ENCODE data around the gene DYNLRB1.
"Not testable (repeated sequence)": the region's sequence is repeated elsewhere in the genome, so short reads cannot be mapped to it uniquely, and the experiment has no call there.

DYNLRB1 gene

DNA sequence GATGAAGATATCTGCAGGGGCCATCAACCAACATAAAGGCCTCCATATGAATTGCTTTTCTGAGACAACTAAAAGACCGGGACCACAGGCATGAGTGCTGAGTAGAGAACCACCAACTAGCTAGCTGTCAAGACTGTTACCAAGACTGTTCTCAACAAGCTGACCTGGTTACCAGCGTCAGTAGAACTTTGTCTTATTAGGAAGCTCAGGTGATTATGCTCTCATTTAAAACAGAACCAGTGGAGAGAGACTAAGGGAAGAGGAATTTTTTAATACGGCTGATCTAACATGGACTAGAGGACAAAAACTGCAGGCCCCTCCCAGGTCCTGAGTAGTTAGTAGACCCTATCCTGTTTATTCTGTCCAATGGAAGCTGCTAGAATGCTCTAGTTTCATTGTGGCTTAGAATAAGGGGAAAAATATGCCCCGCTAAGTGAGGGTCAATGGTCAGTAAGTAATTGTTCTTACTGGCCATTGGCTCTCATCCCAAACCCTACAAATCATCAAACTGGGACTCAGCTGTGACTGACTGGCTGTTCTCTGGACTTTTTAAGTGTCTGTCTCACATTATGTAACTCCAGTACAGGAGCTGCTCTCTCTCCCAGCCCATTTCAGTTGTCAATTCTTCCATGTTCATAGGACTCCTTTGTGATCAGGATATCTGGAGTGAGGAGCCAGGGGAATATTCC lies 3.8 kb upstream of the DYNLRB1 start:
- no peak for DNase-seq

DNA sequence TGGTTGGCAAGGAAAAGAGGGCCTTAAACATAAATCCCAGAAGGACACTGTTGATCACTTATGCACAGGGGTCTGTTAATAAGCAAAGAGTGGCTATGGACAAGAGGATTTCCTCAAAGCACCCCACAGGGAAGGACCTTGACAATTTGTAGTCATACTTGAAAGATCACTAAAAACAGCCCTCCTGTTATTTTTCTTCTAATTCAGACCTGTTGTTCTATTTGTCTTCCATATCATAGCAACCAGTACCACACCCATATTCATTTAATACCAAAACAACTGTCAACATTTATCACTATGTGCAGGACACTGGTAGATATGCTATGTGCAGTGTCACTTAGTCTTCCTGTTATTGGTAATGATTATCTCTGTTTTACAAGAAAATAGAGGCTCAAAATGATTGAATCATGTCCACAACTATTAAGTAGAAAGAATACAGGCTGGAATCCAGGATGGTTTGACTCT lies 3.2 kb upstream of the DYNLRB1 start:
- DNase-seq = no peak

DNA sequence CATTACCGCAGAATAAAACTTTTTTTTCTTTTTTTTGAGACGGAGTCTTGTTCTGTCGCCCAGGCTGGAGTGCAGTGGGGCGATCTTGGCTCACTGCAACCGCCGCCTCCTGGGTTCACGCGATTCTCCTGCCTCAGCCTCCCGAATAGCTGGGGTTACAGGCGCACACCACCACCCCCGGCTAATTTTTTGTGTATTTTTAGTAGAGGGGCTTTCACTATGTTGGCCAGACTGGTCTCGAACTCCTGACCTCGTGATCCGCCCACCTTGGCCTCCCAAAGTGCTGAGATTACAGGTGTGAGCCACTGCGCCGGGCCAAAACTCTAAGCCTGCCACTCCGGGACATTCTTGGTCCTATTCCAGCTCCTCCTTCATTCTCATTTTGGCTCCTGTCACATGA lies 2.2 kb upstream of the DYNLRB1 start:
- not testable (repeated sequence) for DNase-seq

DNA sequence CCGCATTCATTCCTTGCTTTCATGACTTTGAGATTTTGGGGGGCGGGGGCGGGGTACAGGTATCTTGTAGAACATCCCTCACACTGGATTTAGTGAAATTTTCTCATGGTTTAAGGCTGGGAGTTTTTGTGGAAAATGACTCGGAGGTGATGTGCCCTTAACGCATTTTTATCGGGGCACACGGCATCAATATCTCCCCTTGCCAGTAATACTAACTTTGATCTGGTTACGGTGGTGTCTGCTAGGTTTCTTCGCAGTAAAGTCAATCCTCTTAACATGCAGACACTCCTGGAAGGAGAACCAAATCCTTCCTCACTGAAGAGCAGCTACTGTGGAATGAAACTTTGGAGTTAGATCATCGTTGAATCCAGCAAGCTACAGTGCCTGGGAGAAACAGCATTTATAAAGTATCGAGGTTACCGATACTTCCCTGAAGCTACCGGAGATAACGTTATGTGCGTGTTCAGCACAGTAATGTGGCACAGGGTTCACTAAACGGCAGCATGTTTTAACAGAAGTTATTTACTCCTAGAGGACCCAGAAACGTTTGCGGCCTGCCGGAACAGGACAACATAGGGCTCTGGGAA lies 1.2 kb upstream of the DYNLRB1 start:
- DNase-seq = no peak

DNA sequence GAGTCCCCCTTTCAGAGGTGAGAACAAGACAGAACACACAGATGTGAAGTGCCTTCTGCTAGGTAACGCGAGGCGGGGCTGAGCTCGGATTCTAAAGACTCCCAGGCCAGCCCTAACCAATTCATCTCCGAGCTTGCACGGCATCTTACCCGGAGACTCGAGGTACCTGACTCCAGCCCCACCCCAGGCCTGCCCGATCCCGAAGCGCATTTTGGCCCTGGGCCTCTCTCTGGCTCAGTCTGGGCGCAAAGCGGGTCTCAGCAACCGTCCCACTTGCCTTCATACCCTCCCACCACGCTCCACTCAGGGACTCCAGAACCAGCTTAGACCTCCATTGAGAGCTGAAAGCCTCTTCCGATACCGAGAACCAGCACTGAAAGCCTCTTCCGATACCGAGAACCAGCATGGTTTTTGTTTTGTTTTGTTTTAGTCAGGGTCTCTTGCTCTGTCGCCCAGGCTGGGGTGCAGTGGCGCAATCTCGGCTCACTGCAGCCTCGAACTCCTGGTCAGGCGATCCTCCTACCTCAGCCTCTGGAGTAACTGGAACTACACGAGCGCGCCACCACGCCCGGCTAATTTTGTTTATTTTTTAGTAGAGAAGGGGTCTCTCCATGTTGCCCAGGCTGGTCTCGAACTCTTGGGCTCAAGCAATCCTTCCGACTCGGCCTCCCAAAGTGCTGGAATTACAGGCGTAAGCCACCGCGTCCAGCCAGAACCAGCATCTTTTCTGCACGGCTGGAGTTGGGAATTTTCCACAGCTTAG lies 557 bp upstream of the DYNLRB1 start:
- DNase-seq = peak; percentile 64

DNA sequence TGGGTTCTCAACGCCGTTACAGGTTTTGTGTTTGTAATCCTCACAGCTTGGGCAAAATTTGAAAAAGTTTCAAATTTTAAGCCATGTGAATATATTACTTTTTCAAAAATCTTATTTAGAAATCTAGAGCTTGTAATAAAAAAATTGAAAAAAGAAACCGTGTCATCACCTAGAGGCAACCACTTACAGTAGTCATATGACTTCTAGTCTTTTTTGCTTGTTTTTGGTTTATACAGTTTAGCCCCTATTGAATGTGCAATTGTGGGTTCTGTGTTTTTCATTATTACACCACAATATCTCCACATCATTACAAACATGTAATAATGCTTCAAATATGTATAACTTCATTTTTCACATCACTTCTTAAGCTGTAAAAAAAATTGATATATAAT lies 888 bp downstream of the DYNLRB1 start:
- DNase-seq = no peak

DNA sequence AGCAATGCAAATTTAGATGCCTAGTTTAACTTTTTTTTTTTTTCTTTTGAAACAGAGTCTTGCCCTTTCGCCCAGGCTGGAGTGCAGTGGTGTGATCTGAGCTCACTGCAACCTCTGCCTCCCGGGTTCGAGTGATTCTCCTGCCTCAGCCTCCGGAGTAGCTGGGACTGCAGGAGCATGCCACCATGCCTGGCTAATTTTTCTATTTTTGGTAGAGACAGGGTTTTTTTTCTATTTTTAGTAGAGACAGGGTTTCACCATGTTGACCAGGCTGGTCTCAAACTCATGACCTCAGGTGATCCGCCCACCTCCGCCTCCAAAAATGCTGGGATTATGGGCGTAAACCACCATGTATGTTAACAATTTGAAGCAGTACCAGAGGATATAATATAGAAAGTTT lies 2.6 kb downstream of the DYNLRB1 start:
- DNase-seq = not testable (repeated sequence)

DNA sequence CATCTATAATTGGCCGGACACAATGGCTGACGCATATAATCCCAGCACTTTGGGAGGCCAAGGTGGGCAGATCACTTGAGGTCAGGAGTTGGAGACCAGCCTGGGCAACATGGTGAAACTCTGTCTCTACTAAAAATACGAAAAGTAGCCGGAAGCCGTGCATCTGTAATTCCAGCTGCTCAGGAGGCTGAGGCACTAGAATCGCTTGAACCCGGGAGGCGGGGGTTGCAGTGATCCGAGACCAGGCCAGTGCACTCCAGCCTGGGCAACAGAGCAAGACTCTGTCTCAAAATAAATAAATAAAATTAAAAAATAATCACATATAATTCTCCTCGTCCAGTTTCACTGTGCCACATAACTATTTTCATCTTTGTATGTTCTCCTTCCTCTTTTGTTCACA lies 3.6 kb downstream of the DYNLRB1 start:
- DNase-seq = not testable (repeated sequence)

DNA sequence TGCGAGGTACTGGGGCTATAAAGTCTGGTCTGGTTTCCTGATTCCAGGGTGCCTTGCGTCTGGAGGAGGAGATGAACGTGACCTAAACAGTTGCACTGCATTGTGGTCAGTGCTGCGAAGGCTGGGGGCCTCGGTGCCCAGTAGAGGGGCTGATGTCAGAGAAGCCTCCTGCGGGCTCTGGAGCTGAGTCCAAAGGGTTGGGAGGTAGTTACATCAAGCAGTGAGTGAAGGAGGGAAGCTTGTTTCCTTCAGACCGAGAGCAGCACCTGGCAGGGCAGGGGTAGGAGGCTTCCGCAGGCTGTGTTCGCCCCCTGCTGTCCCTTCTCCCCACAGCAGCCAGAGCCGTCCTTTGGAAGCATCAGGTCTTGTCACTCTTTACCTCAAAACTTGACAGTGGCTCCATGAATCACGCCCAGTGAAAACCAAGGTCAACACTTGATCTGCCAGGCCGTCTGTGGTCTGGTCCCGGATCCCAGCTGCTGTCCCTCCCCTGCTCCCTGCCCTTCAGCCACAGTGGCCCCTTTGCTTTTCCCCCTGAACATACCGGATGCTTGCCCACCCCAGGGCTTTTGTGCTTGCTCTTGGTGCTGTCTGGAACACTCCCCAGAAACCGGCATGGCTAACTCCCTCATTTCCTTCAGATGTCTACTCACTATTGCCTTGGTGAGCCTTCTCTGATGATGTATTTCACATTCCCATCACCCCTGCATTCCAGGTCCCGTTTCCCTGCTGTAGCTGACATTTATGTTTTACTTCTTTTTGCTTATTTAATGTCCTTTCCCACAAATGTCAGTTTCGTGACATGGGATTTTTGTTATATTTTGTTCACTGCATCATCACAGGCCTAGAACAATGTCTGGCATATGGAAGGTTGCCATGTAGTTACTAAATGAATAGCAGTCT lies 7.0 kb downstream of the DYNLRB1 start:
- DNase-seq = peak; percentile 45

DNA sequence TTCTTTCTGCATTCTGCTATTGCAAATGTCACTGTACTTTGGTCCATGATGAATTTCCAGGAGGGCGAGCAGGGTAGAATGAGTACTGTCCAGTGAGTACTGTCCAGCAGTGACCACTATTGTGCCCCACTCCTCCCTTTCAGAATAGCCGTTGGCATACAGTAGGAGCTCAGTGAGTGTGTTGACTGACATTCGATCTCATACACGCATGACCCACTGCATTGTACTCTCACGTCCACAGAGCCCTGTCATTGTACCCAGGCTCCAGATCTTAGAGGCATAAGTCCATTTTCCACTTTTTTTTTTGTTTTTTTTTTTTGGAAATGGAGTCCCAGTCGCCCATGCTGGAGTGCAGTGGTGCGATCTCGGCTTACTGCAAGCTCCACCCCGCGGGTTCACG lies 8.2 kb downstream of the DYNLRB1 start:
- no peak for DNase-seq

DNA sequence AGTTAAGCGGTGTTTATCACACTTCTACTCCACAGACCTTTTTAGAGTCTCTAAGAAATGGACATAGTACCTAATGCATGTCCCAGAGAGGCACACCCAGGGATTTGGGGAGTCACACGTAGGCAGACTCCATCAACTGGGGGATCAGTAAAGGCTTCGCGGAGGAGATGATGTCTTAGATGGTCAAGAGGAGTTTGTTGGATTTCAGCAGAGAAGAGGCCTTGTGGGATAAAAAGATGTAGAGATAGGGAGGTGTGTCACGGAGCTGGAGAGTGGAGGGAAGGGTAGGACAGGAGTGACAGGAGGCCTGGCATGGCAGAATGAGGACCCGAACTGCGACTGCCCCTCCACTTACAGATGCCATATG lies 9.1 kb downstream of the DYNLRB1 start:
- no peak for DNase-seq

DNA sequence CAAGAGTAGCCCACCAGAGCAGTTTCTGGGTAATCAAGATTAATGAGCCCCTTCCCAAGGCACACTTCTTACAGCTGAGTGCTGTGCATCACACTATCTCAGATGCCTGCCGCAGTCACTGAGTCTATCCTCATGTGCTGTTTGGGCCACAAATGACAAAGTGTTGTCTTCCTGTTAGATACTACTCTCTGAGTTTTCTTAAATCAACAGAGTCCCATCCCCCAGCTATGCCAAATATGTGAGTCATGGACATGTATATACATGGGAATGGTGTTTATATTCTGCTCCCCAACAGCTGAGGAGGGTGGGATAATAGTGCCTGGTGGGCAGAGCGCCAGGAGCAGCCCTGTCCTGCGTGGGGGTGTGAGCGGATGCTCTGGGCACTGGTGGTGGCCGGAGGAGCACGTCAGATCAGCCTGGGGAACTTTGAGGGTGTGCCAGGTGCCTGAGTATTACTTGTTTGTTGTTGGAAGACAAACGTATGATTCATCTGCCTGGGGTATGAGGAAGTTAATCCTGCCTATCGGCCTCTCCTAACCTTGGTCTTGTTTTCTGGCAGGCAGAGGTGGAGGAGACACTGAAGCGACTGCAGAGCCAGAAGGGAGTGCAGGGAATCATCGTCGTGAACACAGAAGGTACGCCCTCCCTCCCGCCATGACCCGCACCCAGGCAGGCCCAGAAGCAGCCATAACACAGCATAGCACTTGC lies 9.6 kb downstream of the DYNLRB1 start:
- no peak for DNase-seq

DNA sequence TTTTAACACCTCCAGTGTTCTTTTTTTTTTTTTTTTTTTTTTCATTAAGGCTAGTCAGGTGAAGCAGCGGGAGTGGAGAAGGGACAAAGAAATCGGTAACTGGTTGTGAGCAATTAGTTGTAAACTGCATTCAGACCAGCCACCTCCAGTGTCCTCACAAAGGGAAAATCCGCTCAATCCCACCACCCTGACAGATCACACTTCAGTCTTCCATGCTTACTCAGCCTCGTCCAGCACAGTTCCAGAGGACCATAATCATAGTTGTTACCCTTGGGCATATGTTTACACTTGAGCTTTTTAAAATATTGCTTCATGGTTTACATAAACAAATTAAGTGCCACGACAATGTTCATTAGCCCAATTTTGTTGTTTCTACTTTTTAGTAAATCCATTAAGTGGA lies 10.2 kb downstream of the DYNLRB1 start:
- no peak for DNase-seq

DNA sequence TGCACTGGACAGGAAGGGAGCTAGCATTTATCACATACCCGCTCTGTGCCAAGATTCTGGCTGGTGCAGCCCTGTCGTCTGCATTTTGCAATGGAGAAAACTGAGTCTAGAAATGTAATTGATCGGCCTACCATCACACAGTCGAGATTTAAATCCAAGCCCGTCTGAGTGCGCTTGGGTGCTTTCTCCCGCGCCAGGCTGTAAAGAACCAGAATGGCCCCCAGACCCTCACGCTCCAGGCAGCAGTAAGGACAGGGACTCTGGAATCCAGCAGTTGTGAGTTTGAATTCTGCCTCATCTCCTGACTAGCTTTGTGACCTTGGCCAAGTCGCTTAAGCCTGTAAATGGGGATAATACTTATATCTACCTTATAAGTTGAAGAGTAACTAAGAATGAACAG lies 10.8 kb downstream of the DYNLRB1 start:
- DNase-seq = no peak

DNA sequence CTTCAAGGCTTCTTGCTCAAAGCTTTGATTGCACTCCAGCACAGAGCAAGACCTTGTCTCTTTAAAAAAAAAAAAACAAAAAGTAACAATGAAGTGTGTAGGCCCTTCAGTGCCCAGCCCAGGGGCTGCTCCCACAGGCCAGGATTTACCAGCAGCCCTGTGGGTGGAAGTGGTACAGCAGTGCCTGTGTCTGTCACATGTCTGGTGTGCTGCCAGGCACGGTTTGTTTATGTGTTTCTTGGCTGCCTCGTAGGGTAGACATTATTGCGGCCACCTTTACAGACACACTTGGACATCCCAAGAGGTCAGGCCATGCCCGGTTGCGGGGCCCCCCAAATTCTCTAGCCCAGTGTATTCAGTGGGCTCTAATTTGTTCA lies 12.7 kb downstream of the DYNLRB1 start:
- no peak for DNase-seq

DNA sequence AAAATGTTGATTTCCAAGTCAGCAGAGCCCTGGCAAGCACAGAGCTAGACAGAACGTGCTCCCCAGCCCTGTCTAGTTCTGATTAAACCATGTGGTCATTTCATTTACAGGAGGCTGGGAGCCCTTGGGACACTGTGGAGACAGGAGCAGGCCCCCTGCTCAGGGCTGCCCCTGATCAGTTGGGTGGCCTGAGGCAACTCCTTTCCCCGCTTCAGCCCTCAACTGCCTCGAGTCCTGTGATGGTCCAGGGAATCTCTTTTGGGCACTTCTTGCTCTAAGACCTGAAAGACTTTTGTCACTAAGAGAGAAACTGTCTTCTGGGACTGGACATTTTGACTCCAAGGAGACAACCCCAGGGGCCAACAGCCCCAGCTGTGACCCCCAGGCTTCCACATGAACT lies 13.5 kb downstream of the DYNLRB1 start:
- no peak for DNase-seq

DNA sequence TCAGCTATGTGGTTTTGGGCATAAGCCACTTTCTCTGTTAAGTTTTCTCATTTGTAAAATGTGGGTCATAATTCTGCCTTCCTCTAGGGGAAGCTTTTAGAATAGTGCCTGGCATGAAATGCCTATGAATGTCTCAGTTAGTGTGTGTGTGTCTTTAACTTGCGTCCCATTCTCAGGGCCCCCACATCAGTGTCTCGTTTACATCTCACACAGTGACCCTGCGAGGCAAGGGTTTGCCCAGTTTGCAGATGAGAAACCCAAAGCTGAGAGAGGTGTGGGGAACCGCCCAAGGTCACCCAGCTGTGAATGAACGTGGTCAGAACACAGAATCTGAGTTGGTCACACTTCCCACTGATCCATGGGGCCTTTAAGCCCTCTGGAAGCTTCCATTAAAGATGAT lies 14.1 kb downstream of the DYNLRB1 start:
- no peak for DNase-seq

DNA sequence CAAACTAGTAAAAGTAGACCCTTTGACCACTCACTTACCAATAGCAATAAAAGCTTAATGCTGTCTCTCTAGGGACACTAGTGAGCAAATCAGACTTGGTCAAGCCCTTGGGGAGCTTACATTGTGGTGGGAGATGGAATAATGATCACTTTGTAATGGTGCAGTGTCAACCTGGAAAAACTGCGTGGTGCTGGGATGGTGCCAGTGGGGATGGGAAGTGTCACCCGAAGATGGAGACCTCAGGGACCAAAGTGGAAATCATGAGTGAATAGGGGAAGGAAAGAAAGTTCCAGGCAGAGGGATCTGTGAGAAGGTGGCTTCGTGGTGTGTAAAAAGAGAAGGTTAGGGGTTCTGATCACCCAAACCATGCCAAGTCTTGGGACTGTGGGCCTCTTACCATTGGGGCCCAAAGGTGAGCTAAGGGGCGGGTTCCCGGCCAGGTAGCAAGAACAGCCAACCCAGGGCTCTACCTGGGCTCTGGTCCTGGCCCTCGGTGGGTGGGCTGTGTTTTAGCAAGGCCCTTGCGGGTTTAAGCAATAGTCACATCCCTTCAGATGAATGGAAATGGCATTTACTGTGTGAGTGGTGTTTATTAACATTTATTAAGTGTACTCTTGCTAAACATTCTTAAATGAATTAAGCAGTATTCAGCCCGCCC lies 15.5 kb downstream of the DYNLRB1 start:
- DNase-seq = no peak

DNA sequence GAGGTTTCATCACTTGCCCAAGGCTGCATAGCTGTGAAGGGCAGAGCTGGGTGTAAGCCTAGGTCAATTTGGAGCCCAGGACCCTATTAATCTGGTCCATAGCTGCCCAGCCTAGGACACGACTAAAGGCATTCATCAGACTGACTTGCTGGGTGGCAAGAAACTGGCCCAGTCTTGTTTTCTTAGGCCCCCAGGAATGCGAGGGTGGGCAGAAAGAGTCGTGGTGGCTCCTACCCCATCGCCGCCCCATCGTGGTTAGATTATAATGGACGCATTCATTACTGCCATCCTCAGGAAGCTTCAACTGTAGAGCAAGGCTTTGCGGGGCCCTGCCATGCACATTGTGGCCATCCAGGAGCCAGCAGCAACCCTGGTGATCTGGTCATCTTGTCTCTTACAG lies 16.1 kb downstream of the DYNLRB1 start:
- no peak for DNase-seq

DNA sequence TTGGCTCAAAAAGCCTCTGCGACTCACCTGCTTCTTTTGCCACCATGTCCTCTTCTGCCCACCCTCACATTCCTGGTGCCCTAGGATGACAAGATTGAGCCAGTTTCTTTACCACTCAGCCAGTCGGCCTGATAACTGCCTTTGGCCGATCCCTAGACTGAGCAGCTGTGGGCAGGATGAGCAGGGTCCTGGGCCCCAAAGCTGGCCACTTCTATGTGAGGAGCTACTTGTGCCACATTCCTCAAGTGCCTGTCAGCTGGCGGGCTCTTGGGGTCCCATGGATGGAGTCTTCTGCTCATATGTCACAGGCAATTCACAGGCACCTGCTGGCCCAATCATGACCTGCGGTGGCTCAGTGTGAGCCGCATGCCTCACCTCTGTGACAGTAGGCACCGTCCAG lies 16.5 kb downstream of the DYNLRB1 start:
- no peak for DNase-seq

DNA sequence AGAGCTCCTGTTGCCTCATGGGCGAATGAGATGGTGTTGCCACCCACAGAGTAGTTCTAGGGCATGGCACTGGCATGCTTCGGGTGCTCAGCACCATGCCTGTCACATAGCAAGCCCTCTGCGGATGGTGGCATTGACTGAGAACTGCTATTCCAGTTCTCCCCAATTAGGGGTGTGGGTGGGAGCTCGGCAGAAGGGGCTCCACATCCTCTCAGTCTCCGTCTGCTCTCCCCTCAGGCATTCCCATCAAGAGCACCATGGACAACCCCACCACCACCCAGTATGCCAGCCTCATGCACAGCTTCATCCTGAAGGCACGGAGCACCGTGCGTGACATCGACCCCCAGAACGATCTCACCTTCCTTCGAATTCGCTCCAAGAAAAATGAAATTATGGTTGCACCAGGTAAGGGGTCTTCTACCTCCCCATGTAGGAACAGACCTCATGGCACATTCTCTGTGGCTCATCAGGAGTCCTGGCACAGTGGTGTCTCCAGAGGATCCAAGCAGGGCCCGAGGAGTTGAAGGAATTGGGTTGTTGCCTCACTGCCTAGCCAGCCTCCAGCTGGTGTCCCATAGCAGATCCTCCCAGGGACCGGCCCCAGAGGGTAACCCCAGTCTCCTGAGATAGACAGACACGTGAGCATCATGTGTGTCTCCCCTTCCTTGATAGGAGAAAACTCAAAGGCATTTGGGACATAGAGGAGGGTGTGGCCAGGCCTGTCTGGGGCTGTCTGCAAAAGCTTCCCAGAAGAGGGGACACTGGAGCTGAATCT lies 18.4 kb downstream of the DYNLRB1 start:
- no peak for DNase-seq
